Ramos (cell line): Measurements from ENCODE around the gene MTHFD2L.

Source experiments
- in situ Hi-C: fragments of 300-500 bp; cut with MboI; formaldehyde crosslinking; loops from one replicate; pipeline ENCODE4 v1.14.3; 2022; ENCODE audit warnings: low sequenced_read_pairs; ENCODE audit not compliant: unreplicated experiment

MTHFD2L gene

DNA sequence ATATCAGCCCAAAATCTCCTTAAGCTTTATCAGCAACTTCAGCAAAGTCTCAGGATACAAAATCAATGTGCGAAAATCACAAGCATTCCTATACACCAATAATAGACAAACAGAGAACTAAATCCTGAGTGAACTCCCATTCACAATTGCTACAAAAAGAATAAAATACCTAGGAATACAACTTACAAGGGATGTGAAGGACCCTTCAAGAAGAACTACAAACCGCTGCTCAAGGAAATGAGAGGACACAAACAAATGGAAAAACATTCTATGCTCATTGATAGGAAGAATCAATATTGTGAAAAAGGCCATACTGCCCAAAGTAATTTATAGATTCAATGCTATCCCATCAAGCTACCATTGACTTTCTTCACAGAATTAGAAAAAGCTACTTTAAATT lies 27.1 kb upstream of the MTHFD2L start:
- in situ Hi-C loops = loop anchor here (10.0 to 25.0 kb wide), 2 partner anchors 466 to 794 kb away; no protein-coding TSS in a partner anchor

DNA sequence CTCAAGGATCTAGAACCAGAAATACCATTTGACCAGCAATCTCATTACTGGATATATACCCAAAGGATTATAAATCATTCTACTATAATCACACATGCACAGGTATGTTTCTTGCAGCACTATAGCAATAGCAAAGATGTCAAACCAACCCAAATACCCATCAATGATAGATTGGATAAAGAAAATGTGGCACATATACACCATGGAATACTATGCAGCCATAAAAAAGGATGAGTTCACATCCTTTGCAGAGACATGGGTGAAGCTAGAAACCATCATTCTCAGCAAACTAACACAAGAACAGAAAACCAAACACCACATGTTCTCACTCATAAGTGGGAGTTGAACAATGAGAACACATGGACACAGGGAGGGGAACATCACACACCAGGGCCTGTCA lies 25.7 kb upstream of the MTHFD2L start:
- in situ Hi-C loops = loop anchor here (10.0 to 25.0 kb wide), 2 partner anchors 467 to 795 kb away; no protein-coding TSS in a partner anchor

- in situ Hi-C loops = loop anchor here (10.0 to 25.0 kb wide), 2 partner anchors 468 to 796 kb away; no protein-coding TSS in a partner anchor
Observed at GRCh38 chr4:74132944-74133343, 25.0 kb upstream of the MTHFD2L start.

- in situ Hi-C loops = loop anchor here (10.0 to 25.0 kb wide), 2 partner anchors 469 to 797 kb away; no protein-coding TSS in a partner anchor
Observed at GRCh38 chr4:74133786-74134499, 24.0 kb upstream of the MTHFD2L start.

- in situ Hi-C loops = loop anchor here (10.0 to 25.0 kb wide), 2 partner anchors 470 to 797 kb away; no protein-coding TSS in a partner anchor
Observed at GRCh38 chr4:74134500-74134852, 23.4 kb upstream of the MTHFD2L start.

DNA sequence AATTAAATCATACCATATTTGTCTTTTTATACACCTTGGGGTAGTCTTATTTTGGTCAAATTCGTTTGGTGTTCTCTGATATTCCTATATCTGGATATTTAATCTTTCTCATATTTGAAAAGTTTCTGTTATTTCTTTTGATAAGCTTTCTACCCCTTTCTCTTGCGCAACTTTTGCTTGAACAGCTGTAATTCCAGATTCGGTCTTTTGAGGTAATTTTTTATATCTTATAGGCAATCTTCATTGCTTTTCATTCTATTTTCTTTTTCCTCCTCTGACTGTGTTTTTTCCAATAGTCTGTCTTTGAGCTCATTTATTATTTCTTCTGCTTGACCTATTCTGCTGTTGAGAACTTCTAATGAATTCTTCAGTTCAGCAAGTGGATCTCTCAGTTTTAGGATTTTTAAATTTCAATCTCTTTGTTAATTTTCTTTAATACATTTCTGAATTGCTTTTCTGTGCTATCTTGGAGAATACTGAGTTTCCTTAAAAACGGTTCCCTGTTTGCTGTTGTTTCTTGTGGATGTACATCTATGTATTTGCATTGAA lies 11.3 kb upstream of the MTHFD2L start:
- in situ Hi-C loops = loop anchor here (25.0 kb wide), 1 partner anchor 809 kb away; no protein-coding TSS in a partner anchor

GRCh38 chr4:74148205-74148604 lies 9.7 kb upstream of the MTHFD2L start:
- in situ Hi-C loops = loop anchor here (25.0 kb wide), 1 partner anchor 811 kb away; no protein-coding TSS in a partner anchor

DNA sequence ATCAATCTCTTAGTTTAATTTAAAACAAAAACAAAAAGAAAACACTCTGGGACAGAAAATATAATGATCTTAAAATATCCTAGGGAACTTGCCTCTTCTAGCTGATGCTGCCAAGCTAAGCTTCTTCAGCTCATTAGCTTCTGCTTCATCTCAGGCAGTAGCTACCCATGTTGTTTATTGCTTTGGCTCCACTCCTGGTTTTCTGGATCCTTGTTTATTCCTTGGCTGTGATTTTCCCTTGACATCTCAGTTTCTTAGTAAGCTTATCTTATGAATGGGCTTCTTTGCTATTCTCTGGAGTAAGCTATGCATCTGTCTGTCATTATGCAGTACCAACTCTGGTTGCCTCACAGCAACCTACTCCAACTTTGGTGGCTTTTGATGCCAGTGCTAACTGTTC lies 5.1 kb upstream of the MTHFD2L start:
- in situ Hi-C loops = loop anchor here (25.0 kb wide), 1 partner anchor 1091 kb away; the partner anchor contains the start of gene COX18

DNA sequence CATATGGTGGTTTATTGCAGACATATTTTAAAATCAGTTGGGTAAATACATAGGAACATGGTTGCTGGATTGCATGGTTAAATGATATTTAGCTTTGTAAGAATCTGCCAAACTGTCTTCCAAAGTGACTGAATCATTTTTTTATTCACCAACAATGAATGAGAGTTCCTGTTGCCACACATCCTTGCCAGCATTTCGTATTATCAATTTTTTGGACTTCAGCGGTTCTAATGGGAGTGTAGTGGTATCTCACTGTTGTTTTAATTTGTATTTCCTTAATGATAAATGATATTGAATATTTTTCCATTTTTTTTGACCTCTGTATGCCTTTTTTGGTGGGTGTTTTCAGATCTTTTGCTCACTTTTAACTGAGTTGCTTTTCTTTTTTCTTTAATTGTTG lies 1.4 kb upstream of the MTHFD2L start:
- in situ Hi-C loops = loop anchor here (25.0 kb wide), 1 partner anchor 1094 kb away; the partner anchor contains the start of gene COX18

GRCh38 chr4:74157154-74157553 lies 764 bp upstream of the MTHFD2L start:
- in situ Hi-C loops = loop anchor here (25.0 kb wide), 1 partner anchor 1095 kb away; the partner anchor contains the start of gene COX18

DNA sequence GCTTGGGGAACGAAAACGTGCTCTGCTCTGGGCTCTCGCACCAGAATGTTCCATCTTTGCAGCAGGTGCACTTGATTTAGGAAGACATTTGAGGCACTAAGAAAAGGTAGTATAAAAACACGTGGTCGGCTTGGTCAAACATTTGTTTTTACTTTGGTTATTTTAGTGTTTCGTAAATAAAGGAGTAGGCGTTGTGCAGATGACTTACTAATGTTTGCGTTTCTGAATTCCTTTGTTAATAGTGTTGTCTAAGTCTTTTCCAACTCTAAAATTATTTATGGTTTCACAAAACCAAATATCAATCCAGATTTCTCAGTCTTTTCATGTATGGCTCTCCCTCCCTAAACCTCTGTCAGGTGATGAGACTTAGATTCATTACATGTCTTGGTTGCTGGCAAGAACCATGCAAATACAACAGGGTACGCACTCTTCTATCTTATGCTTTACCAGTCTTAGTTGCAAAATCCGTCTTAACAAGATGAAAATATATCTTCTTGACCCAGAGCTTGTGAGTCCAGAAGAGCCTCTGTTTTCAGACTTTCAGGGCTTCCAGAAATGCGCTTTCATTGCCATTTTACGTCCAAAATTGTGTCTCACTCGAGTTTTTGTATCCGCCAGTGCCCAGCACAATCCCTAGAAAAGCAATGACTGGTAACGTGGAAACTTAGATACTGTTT lies 686 bp downstream of the MTHFD2L start:
- in situ Hi-C loops = loop anchor here (25.0 kb wide), 1 partner anchor 1096 kb away; the partner anchor contains the start of gene COX18

GRCh38 chr4:74159143-74159709 lies 1.3 kb downstream of the MTHFD2L start:
- in situ Hi-C loops = loop anchor here (25.0 kb wide), 1 partner anchor 1097 kb away; the partner anchor contains the start of gene COX18

- in situ Hi-C loops = loop anchor here (25.0 kb wide), 1 partner anchor 1100 kb away; the partner anchor contains the start of gene COX18
Observed at GRCh38 chr4:74161666-74162450, 3.9 kb downstream of the MTHFD2L start.

DNA sequence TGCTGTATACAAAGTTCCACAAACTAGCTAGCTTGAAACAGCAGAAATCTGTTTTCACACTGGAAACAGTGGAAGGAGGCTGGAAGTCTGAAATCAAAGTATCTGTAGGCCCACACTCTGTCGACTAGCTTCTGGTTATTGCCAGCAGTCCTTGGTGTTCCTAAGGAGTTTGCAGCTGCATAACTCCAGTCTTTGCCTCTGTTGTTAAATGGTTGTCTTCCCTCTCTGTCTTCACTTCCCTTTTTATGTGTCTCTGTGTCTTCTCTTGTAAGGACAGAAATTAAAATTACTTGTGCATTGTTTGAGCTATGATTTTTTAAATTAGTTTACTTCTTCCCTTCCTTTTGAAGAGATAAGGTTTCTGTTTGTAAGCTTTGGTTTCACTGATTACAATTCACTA lies 8.2 kb downstream of the MTHFD2L start:
- in situ Hi-C loops = loop anchor here (25.0 kb wide), 1 partner anchor 1104 kb away; the partner anchor contains the start of gene COX18

DNA sequence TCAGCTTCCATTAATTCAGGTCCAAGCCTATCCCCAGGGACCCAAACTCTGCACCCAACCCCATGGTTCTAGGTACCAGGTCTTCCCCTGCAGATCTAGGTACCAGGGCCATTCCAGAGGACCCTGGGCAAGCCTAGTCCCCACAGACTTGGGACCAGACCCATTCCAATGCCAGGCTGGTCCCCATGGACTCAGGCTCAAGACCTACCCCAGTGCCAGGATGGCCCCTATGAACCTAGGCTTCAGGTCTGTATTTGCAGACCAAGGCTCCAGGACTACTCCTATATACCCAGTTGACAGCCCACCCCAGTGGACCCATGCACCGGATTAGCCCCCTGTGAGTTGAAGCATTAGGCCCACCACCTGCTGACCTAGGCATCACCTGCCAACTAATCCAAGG lies 8.9 kb downstream of the MTHFD2L start:
- in situ Hi-C loops = loop anchor here (25.0 kb wide), 1 partner anchor 1105 kb away; the partner anchor contains the start of gene COX18

GRCh38 chr4:74167585-74167984 lies 9.7 kb downstream of the MTHFD2L start:
- in situ Hi-C loops = loop anchor here (25.0 kb wide), 1 partner anchor 1105 kb away; the partner anchor contains the start of gene COX18

- in situ Hi-C loops = loop anchor here (25.0 kb wide), 1 partner anchor 1107 kb away; the partner anchor contains the start of gene COX18
Observed at GRCh38 chr4:74168841-74169240, 10.9 kb downstream of the MTHFD2L start.

- in situ Hi-C loops = loop anchor here (25.0 kb wide), 1 partner anchor 1111 kb away; the partner anchor contains the start of gene COX18
Observed at GRCh38 chr4:74173321-74173720, 15.4 kb downstream of the MTHFD2L start.

- in situ Hi-C loops = loop anchor here (25.0 kb wide), 1 partner anchor 1112 kb away; the partner anchor contains the start of gene COX18
Observed at GRCh38 chr4:74174421-74174820, 16.5 kb downstream of the MTHFD2L start.
